Gastroesophageal sphincter (tissue), 4 donors: ENCODE measurements around the gene SORCS1. TPM values are rescaled to one million over a fixed set of nuclear protein-coding genes. Genes with fewer than 3 reads are reported as not detected.

Experiments
- ATAC-seq: fragments of 150-250 bp; one replicate; pipeline ENCODE4 v1.9.1; 2016; ENCODE audit warnings: mild to moderate bottlenecking, moderate library complexity
- H3K27ac ChIP-seq, 4 donors: fragments of 200-600 bp; sonication (generic) in 3 of 4; 1 replicate in 3 of 4; 2 replicates in 1 of 4; pipeline ENCODE4 v1.5.1; 2016 to 2019
- H3K27me3 ChIP-seq: fragments of 200-600 bp; sonication (generic); one replicate; pipeline ENCODE4 v1.5.1; 2019
- H3K36me3 ChIP-seq, 2 donors: fragments of 200-600 bp; sonication (generic); one replicate each; pipeline ENCODE4 v1.5.1; 2019; ENCODE audit warnings: control low read depth in 1 of 2
- H3K4me1 ChIP-seq, 3 donors: fragments of 200-600 bp; sonication (generic); 1 replicate in 2 of 3; 2 replicates in 1 of 3; pipeline ENCODE4 v1.5.1; 2016 to 2019; ENCODE audit warnings: control low read depth in 2 of 3
- H3K4me3 ChIP-seq, 2 donors: fragments of 200-600 bp; sonication (generic); one replicate each; pipeline ENCODE4 v1.5.1; 2019; ENCODE audit warnings: mild to moderate bottlenecking in 1 of 2, moderate library complexity in 1 of 2
- H3K9me3 ChIP-seq, 3 donors: fragments of 200-600 bp; sonication (generic); one replicate each; pipeline ENCODE4 v1.5.1; 2017 to 2019; ENCODE audit warnings: control low read depth in 2 of 3
- CTCF ChIP-seq, 4 experiments: fragments of 200-600 bp in 2 of 4; fragments of 450-650 bp in 2 of 4; sonication (generic) in 1 of 4; IDR thresholded peaks; one replicate each; pipeline ENCODE4 v1.5.1; 2017 to 2019; ENCODE audit warnings: antibody characterized with exemption in 4 of 4, mild to moderate bottlenecking in 2 of 4, moderate library complexity in 2 of 4
- EP300 ChIP-seq: sonication (generic); formaldehyde crosslinking; IDR thresholded peaks from one replicate; pipeline ENCODE4 v1.6.1; 2017; ENCODE audit warnings: antibody characterized with exemption, mild to moderate bottlenecking
- POLR2A ChIP-seq, 2 donors: fragments of 450-650 bp; IDR thresholded peaks; one replicate each; pipeline ENCODE4 v1.6.1; 2017; ENCODE audit warnings: antibody characterized with exemption in 2 of 2, mild to moderate bottlenecking in 2 of 2, moderate library complexity in 1 of 2
- POLR2AphosphoS5 ChIP-seq: sonication (generic); formaldehyde crosslinking; IDR thresholded peaks from one replicate; pipeline ENCODE4 v1.6.1; 2017; ENCODE audit warnings: antibody characterized with exemption
- WGBS, 2 donors: methylation state at CpG; one replicate each; pipeline ENCODE4 v1.1.5; 2018; ENCODE audit warnings: low coverage in 1 of 2; 5-methylcytosine and 5-hydroxymethylcytosine counted together
- total RNA-seq, 4 donors: library from RNA; depleted of rRNA; stranded (reverse); fragments of >200 nt; gene quantifications; one replicate each; pipeline ENCODE4 v1.1.0, GENCODE V29; 2016

SORCS1 gene
- total RNA-seq, 4 donors from 2014 or later = 8.5 to 18.6 (median 10.0) TPM

GRCh38 chr10:106728232-106728631, 436.3 kb downstream of the SORCS1 start:
- TF ChIP-seq EP300 (no peak), POLR2AphosphoS5 (no peak), CTCF (IDR thresholded peaks at IDR 0.05) (no peak), POLR2A (IDR thresholded peaks at IDR 0.05) (no peak)
- H3K36me3 ChIP-seq = no peaks in the 10 kb centered on the region
- H3K27ac ChIP-seq = no peak overlapping the region
- no peak overlapping the region for H3K4me3 ChIP-seq
- H3K9me3 ChIP-seq = no peaks in the 10 kb centered on the region
- no peaks in the 10 kb centered on the region for H3K27me3 ChIP-seq
- WGBS, 2 donors = 80% methylated on average over 1 of the region's 2 CpGs; no CpG with 5 or more reads in 1 of the 2 donors
- H3K4me1 ChIP-seq = no peaks in the 10 kb centered on the region
- ATAC-seq = no peak

GRCh38 chr10:106727170-106727569, 437.3 kb downstream of the SORCS1 start:
- WGBS, 2 donors = 100% methylated on average over 1 of the region's 1 CpG
- Histone ChIP-seq H3K27me3 (no peaks in the 10 kb centered on the region), H3K4me3 (no peak overlapping the region), H3K9me3 (no peaks in the 10 kb centered on the region), H3K27ac (no peak overlapping the region), H3K4me1 (no peaks in the 10 kb centered on the region), H3K36me3 (no peaks in the 10 kb centered on the region)
- TF ChIP-seq CTCF (IDR thresholded peaks at IDR 0.05) = no peak
- no peak for TF ChIP-seq POLR2AphosphoS5
- TF ChIP-seq EP300 = no peak
- TF ChIP-seq POLR2A (IDR thresholded peaks at IDR 0.05) = no peak
- no peak for ATAC-seq

- Histone ChIP-seq H3K27me3 (no peaks in the 10 kb centered on the region), H3K27ac (no peak overlapping the region), H3K36me3 (no peaks in the 10 kb centered on the region), H3K4me3 (no peak overlapping the region), H3K9me3 (no peaks in the 10 kb centered on the region), H3K4me1 (no peaks in the 10 kb centered on the region)
- TF ChIP-seq CTCF (IDR thresholded peaks at IDR 0.05) (peak in 1 of 4 experiments; percentile 9), POLR2AphosphoS5 (no peak)
- no peak for ATAC-seq
- WGBS, 2 donors = 100% methylated on average over 2 of the region's 2 CpGs
Measured at GRCh38 chr10:106722524-106722923, 442.0 kb downstream of the SORCS1 start.

GRCh38 chr10:106720683-106721082, 443.8 kb downstream of the SORCS1 start:
- ATAC-seq = no peak
- 80 to 86% methylated on average over 1 of the region's 2 CpGs for WGBS, 2 donors
- Histone ChIP-seq H3K36me3 (no peaks in the 10 kb centered on the region), H3K27ac (no peak overlapping the region), H3K4me3 (no peak overlapping the region), H3K27me3 (no peaks in the 10 kb centered on the region), H3K9me3 (no peaks in the 10 kb centered on the region), H3K4me1 (no peaks in the 10 kb centered on the region)
- TF ChIP-seq POLR2A (IDR thresholded peaks at IDR 0.05) = no peak

GRCh38 chr10:106716381-106716780, 448.1 kb downstream of the SORCS1 start:
- no peaks in the 10 kb centered on the region for H3K4me1 ChIP-seq
- no peaks in the 10 kb centered on the region for H3K36me3 ChIP-seq
- H3K4me3 ChIP-seq = no peak overlapping the region
- TF ChIP-seq POLR2A (IDR thresholded peaks at IDR 0.05) = no peak
- TF ChIP-seq CTCF (IDR thresholded peaks at IDR 0.05) = no peak
- no peak for TF ChIP-seq POLR2AphosphoS5
- TF ChIP-seq EP300 = no peak
- H3K27me3 ChIP-seq = no peaks in the 10 kb centered on the region
- no peak for ATAC-seq
- H3K27ac ChIP-seq = peak overlapping the region in 1 of 4 donors; percentile 10
- 9 to 18% methylated on average over 1 of the region's 1 CpG for WGBS, 2 donors
- no peaks in the 10 kb centered on the region for H3K9me3 ChIP-seq
